ENCODE results near the gene GRM8.

GRCh38 chr7:126972571-126972970, 280.2 kb downstream of the GRM8 start:
- TF ChIP-seq CTCF (conservative IDR thresholded peaks at IDR 0.05; ENCODE audit: low read length) (no peak), EZH2phosphoT487 (IDR thresholded peaks at IDR 0.05; ENCODE audit: borderline replicate concordance, low read depth, low read length) (no peak)
